Dermis microvascular lymphatic vessel endothelial cell (primary cell): ENCODE data around the gene MAPKBP1. TPM values are rescaled to one million over a fixed set of nuclear protein-coding genes. Genes with fewer than 3 reads are reported as not detected.

Source experiments
- DNase-seq, 2 donors: peaks; one replicate each; pipeline versions ENCODE4 v3.0.0 to v3.0.0-alpha.2; 2010; ENCODE audit warnings: low read depth in 2 of 2
- total RNA-seq: library from RNA; depleted of rRNA; stranded (reverse); fragments of >200 nt; gene quantifications from 2 replicates; pipeline ENCODE4 v1.2.1, GENCODE V29; 2014

Gene MAPKBP1
- total RNA-seq, 1 donor from 2014 or later, result 8.7 TPM

GRCh38 chr15:41866872-41867579, 92.7 kb downstream of the MAPKBP1 start:
- no peak for DNase-seq

- no peak for DNase-seq
Measured at GRCh38 chr15:41868321-41868720, 94.0 kb downstream of the MAPKBP1 start.

- no peak for DNase-seq
Measured at GRCh38 chr15:41869770-41870688, 95.7 kb downstream of the MAPKBP1 start.

GRCh38 chr15:41870689-41871081, 96.4 kb downstream of the MAPKBP1 start:
- DNase-seq, result no peak

GRCh38 chr15:41871175-41871905, 97.1 kb downstream of the MAPKBP1 start:
- DNase-seq, result no peak

GRCh38 chr15:41872166-41872747, 98.0 kb downstream of the MAPKBP1 start:
- DNase-seq, result no peak

- DNase-seq, result no peak
Measured at GRCh38 chr15:41873711-41874110, 99.4 kb downstream of the MAPKBP1 start.

- no peak for DNase-seq
Measured at GRCh38 chr15:41874736-41875135, 100.5 kb downstream of the MAPKBP1 start.

GRCh38 chr15:41876007-41876406, 101.7 kb downstream of the MAPKBP1 start:
- no peak for DNase-seq

GRCh38 chr15:41876689-41877088, 102.4 kb downstream of the MAPKBP1 start:
- no peak for DNase-seq

Other genes with a start within 250 kb of the MAPKBP1 start
- gene RPAP1, start 230.2 kb upstream of the MAPKBP1 start, total RNA-seq, result 8.0 and 12.1 TPM in 2 replicates
- 2.7 and 3.1 TPM in 2 replicates for gene TYRO3, start 215.3 kb upstream of the MAPKBP1 start, total RNA-seq
- gene MGA, start 114.1 kb upstream of the MAPKBP1 start, total RNA-seq, result 18.7 and 22.0 TPM in 2 replicates
- gene JMJD7, start 53.6 kb downstream of the MAPKBP1 start, total RNA-seq, result 2.4 and 3.4 TPM in 2 replicates
- 0.13 and 1.0 TPM in 2 replicates for gene PLA2G4B, start 64.4 kb downstream of the MAPKBP1 start, total RNA-seq
- 0.63 and 2.7 TPM in 2 replicates for gene SPTBN5, start 119.6 kb downstream of the MAPKBP1 start, total RNA-seq
- 66.4 and 68.8 TPM in 2 replicates for gene EHD4, start 198.1 kb downstream of the MAPKBP1 start, total RNA-seq
- not detected in 2 replicates for gene PLA2G4E, start 246.6 kb downstream of the MAPKBP1 start, total RNA-seq